Astrocyte (in vitro differentiated cells and primary cell): ENCODE data around the gene MOB3B. TPM values are rescaled to one million over a fixed set of nuclear protein-coding genes. Genes with fewer than 3 reads are reported as not detected.

Experiments used
- DNase-seq: peaks from one replicate; pipeline ENCODE4 v3.0.0-alpha.2; 2010; ENCODE audit warnings: low read depth
- FAIRE-seq: peaks from 2 replicates; lab custom pipeline; 2011; peaks lifted over from hg19 to GRCh38; lab: Jason Lieb, UNC
- H2AFZ ChIP-seq: 2 replicates; pipeline ENCODE4 v1.6.0; 2012; ENCODE audit warnings: low read depth, low read length, inconsistent platforms
- H3K27ac ChIP-seq: 2 replicates; pipeline ENCODE4 v1.5.1; 2011; ENCODE audit warnings: low read depth, low read length, inconsistent platforms
- H3K27me3 ChIP-seq: 2 replicates; pipeline ENCODE4 v1.6.0; 2011; ENCODE audit warnings: low read length, inconsistent platforms; ENCODE audit not compliant: insufficient read depth
- H3K36me3 ChIP-seq: 2 replicates; pipeline ENCODE4 v1.5.1; 2011; ENCODE audit warnings: low read length, inconsistent platforms; ENCODE audit not compliant: insufficient read depth
- H3K4me1 ChIP-seq: 2 replicates; pipeline ENCODE4 v1.5.1; 2011; ENCODE audit warnings: low read length, inconsistent platforms; ENCODE audit not compliant: insufficient read depth
- H3K4me2 ChIP-seq: 2 replicates; pipeline ENCODE4 v1.6.0; 2012; ENCODE audit warnings: low read length, inconsistent platforms
- H3K4me3 ChIP-seq: 2 replicates; pipeline ENCODE4 v1.5.1; 2011; ENCODE audit warnings: low read depth, mild to moderate bottlenecking, low read length, inconsistent platforms; ENCODE audit not compliant: insufficient read depth
- H3K79me2 ChIP-seq: 2 replicates; pipeline ENCODE4 v1.6.0; 2012; ENCODE audit warnings: mild to moderate bottlenecking, low read length, inconsistent platforms; ENCODE audit not compliant: insufficient read depth
- H3K9ac ChIP-seq: 2 replicates; pipeline ENCODE4 v1.6.0; 2012; ENCODE audit warnings: mild to moderate bottlenecking, low read length, inconsistent platforms
- H3K9me3 ChIP-seq: 2 replicates; pipeline ENCODE4 v1.5.1; 2012; ENCODE audit warnings: low read depth, mild to moderate bottlenecking, low read length, inconsistent platforms; ENCODE audit not compliant: insufficient read depth
- H4K20me1 ChIP-seq: 2 replicates; pipeline ENCODE4 v1.6.0; 2012; ENCODE audit warnings: low read length, inconsistent platforms; ENCODE audit not compliant: insufficient read depth
- H3K27ac Mint-ChIP-seq: one replicate; pipeline ENCODE4 v1.8.0; 2021; ENCODE audit warnings: mild to moderate bottlenecking, mixed read lengths; ENCODE audit not compliant: unreplicated experiment
- H3K27me3 Mint-ChIP-seq: one replicate; pipeline ENCODE4 v1.8.0; 2021; ENCODE audit warnings: low read depth, mixed read lengths; ENCODE audit not compliant: unreplicated experiment
- H3K36me3 Mint-ChIP-seq: one replicate; pipeline ENCODE4 v1.8.0; 2021; ENCODE audit warnings: low read depth, mixed read lengths; ENCODE audit not compliant: unreplicated experiment
- H3K4me1 Mint-ChIP-seq: one replicate; pipeline ENCODE4 v1.8.0; 2021; ENCODE audit warnings: low read depth, mixed read lengths; ENCODE audit not compliant: unreplicated experiment
- H3K4me3 Mint-ChIP-seq: one replicate; pipeline ENCODE4 v1.8.0; 2021; ENCODE audit warnings: mild to moderate bottlenecking, moderate library complexity, mixed read lengths; ENCODE audit not compliant: unreplicated experiment
- H3K9me3 Mint-ChIP-seq: one replicate; pipeline ENCODE4 v1.8.0; 2021; ENCODE audit warnings: mild to moderate bottlenecking, mixed read lengths; ENCODE audit not compliant: unreplicated experiment
- CTCF ChIP-seq: IDR thresholded peaks from 2 replicates; pipeline ENCODE4 v1.5.1; 2011; ENCODE audit warnings: low read depth, mild to moderate bottlenecking, inconsistent platforms, low read length, moderate library complexity; ENCODE audit not compliant: insufficient read depth
- EZH2 ChIP-seq: IDR thresholded peaks from 2 replicates; pipeline ENCODE4 v1.6.1; 2012; ENCODE audit warnings: mild to moderate bottlenecking, low read length, inconsistent platforms; ENCODE audit not compliant: insufficient read depth
- total RNA-seq: library from RNA; stranded (reverse); gene quantifications from 2 replicates; pipeline ENCODE4 v1.2.1, GENCODE V29; 2021

MOB3B gene
- total RNA-seq, 1 donor from 2014 or later = 3.9 TPM

- DNase-seq (no peak), FAIRE-seq (no peak)
- H3K9ac ChIP-seq = no peak overlapping the region
- H3K4me3 ChIP-seq = no peak overlapping the region
- no peak overlapping the region for H3K4me2 ChIP-seq
- no peaks in the 10 kb centered on the region for H3K9me3 ChIP-seq
- H3K36me3 ChIP-seq = no peaks in the 10 kb centered on the region
- TF ChIP-seq CTCF = no peak
- TF ChIP-seq EZH2 = no peak
- no peak overlapping the region for H2AFZ ChIP-seq
- no peaks in the 10 kb centered on the region for H3K4me1 ChIP-seq
- no peaks in the 10 kb centered on the region for H3K9me3 Mint-ChIP-seq
- no peak overlapping the region for H3K27ac Mint-ChIP-seq
- H3K27me3 ChIP-seq = no peaks in the 10 kb centered on the region
- no peaks in the 10 kb centered on the region for H3K79me2 ChIP-seq
- H3K27me3 Mint-ChIP-seq = no peaks in the 10 kb centered on the region
- H4K20me1 ChIP-seq = no peaks in the 10 kb centered on the region
- H3K36me3 Mint-ChIP-seq = no peaks in the 10 kb centered on the region
- no peak overlapping the region for H3K4me3 Mint-ChIP-seq
- H3K4me1 Mint-ChIP-seq = peaks cover 8% of the 10 kb centered on the region
- H3K27ac ChIP-seq = no peak overlapping the region
Measured at GRCh38 chr9:27534658-27535209, 5.1 kb upstream of the MOB3B start.

DNA sequence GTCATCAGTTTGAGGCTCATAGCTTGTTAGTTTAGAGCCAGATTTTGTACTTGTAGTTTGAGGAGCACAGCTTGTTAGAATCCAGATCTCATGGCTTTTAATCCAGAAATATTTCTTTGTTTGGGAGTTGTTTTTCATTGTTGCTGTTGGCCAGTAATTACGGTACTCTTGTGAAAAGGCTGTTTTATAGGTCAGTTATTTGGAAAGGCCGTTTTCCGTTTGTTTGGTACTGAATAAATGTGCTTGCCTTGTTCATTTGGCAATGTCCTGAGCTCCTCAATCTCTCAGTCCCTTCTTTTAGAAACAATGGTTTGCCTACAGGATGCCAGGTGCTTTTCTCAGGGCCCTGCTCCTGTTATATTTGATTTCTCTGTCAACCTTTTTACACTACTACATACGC is 4.5 kb upstream of the MOB3B start:
- Mint-ChIP-seq H3K36me3 (no peaks in the 10 kb centered on the region), H3K4me3 (no peak overlapping the region), H3K9me3 (no peaks in the 10 kb centered on the region), H3K4me1 (peaks cover 8% of the 10 kb centered on the region), H3K27ac (no peak overlapping the region), H3K27me3 (no peaks in the 10 kb centered on the region)
- H2AFZ ChIP-seq = no peak overlapping the region
- no peaks in the 10 kb centered on the region for H3K36me3 ChIP-seq
- no peaks in the 10 kb centered on the region for H3K79me2 ChIP-seq
- H3K27ac ChIP-seq = no peak overlapping the region
- FAIRE-seq = no peak
- DNase-seq = no peak
- no peaks in the 10 kb centered on the region for H3K9me3 ChIP-seq
- TF ChIP-seq EZH2 (no peak), CTCF (no peak)
- H3K4me1 ChIP-seq = peaks cover under 1% of the 10 kb centered on the region
- no peak overlapping the region for H3K9ac ChIP-seq
- no peaks in the 10 kb centered on the region for H3K27me3 ChIP-seq
- no peak overlapping the region for H3K4me3 ChIP-seq
- no peak overlapping the region for H3K4me2 ChIP-seq
- H4K20me1 ChIP-seq = no peaks in the 10 kb centered on the region

DNA sequence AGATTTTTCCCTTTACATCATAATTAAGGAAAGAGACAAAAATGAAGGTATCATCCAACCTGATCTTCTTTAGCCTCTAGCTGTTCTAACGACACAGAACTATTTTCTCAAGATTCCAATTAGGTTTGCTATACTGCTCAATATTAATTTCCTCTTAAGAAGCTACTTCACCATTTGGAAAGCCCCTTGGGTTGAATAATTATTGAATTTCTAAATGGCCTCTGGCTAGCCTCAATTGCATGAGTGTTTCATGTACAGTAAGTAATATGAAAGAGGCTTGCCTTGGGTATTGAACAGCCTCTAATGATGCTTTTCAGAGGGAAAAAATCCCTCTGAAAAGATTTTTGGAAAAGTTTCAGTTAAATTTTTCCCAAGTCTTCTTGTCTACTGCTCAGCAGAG is 3.7 kb upstream of the MOB3B start:
- Histone ChIP-seq H3K9ac (no peak overlapping the region), H3K79me2 (no peaks in the 10 kb centered on the region), H3K9me3 (no peaks in the 10 kb centered on the region), H3K4me3 (no peak overlapping the region), H2AFZ (no peak overlapping the region), H3K4me2 (no peak overlapping the region), H3K36me3 (no peaks in the 10 kb centered on the region), H4K20me1 (no peaks in the 10 kb centered on the region), H3K27me3 (no peaks in the 10 kb centered on the region), H3K27ac (no peak overlapping the region), H3K4me1 (peaks cover 7% of the 10 kb centered on the region)
- Mint-ChIP-seq H3K4me1 (peaks cover 8% of the 10 kb centered on the region), H3K27ac (no peak overlapping the region), H3K4me3 (no peak overlapping the region), H3K9me3 (no peaks in the 10 kb centered on the region), H3K36me3 (no peaks in the 10 kb centered on the region), H3K27me3 (no peaks in the 10 kb centered on the region)
- no peak for TF ChIP-seq EZH2
- no peak for TF ChIP-seq CTCF
- FAIRE-seq = no peak
- DNase-seq = no peak
